ENCODE data around the gene LGALS7B. TPM values are rescaled to one million over a fixed set of nuclear protein-coding genes. Genes with fewer than 3 reads are reported as not detected.
"Not testable (repeated sequence)": the region's sequence is repeated elsewhere in the genome, so short reads cannot be mapped to it uniquely, and the experiment has no call there.

LGALS7B gene
- total RNA-seq, 2 experiments from 2014 or later: not detected

GRCh38 chr19:38826856-38827551 lies 38.0 kb downstream of the LGALS7B start:
- Histone ChIP-seq H3K36me3 (ENCODE audit: insufficient read depth, low read length) (peaks cover 37% of the 10 kb centered on the region), H4K20me1 (ENCODE audit: insufficient read depth, low read length) (no peaks in the 10 kb centered on the region), H3K4me2 (ENCODE audit: low read length) (no peak overlapping the region), H3K9me3 (ENCODE audit: low read length) (no peaks in the 10 kb centered on the region), H3K4me1 (ENCODE audit: insufficient read depth, low read length, poor library complexity, severe bottlenecking) (peaks cover 12% of the 10 kb centered on the region), H3K79me2 (ENCODE audit: insufficient read depth, low read depth, low read length) (peaks cover 7% of the 10 kb centered on the region; the same call in 1 of the 2 replicates), H3K4me3 (ENCODE audit: low read depth, low read length, poor library complexity, severe bottlenecking) (no peak overlapping the region), H3K27ac (ENCODE audit: low read depth, low read length, poor library complexity, severe bottlenecking) (no peak overlapping the region), H3K9me2 (ENCODE audit: insufficient read depth, low read length) (no peaks in the 10 kb centered on the region), H2AFZ (ENCODE audit: low read length) (no peak overlapping the region)
- DNase-seq (ENCODE audit: low spot score): no peak
- ChIA-PET CTCF (ENCODE audit: unreplicated experiment) (no interaction called here), POLR2A (no interaction called here)
- intact Hi-C loops (cut with micrococcal nuclease; ENCODE audit: unreplicated experiment): no loop called here
- no TSS peak for BruUV-seq (replicated peaks)
- no peak for TF ChIP-seq EZH2phosphoT487 (IDR thresholded peaks at IDR 0.05; ENCODE audit: borderline replicate concordance, low read depth, low read length)

- H3K9me2 ChIP-seq (ENCODE audit: insufficient read depth, low read length): not testable (repeated sequence)
Observed at GRCh38 chr19:38829203-38829602, 40.2 kb downstream of the LGALS7B start.

GRCh38 chr19:38830039-38830733 lies 41.2 kb downstream of the LGALS7B start:
- peak overlapping the region; percentile 100; the same call in 1 of the 2 replicates for H3K4me2 ChIP-seq (ENCODE audit: low read length)
- peaks cover 7% of the 10 kb centered on the region; the same call in 1 of the 2 replicates for H3K79me2 ChIP-seq (ENCODE audit: insufficient read depth, low read depth, low read length)
- ChIA-PET POLR2A (interaction anchor here (0.5 to 1.0 kb wide), 4 partner anchors 21 to 834 kb away, joined by 3 to 5 read pairs (median 4); no protein-coding TSS in a partner anchor), CTCF (ENCODE audit: unreplicated experiment) (no interaction called here)
- BruUV-seq (replicated peaks): no TSS peak
- intact Hi-C loops (cut with micrococcal nuclease; ENCODE audit: unreplicated experiment): no loop called here
- no peak overlapping the region for H3K27ac ChIP-seq (ENCODE audit: low read depth, low read length, poor library complexity, severe bottlenecking)
- H2AFZ ChIP-seq (ENCODE audit: low read length): no peak overlapping the region
- H3K9me2 ChIP-seq (ENCODE audit: insufficient read depth, low read length): no peaks in the 10 kb centered on the region
- H3K4me3 ChIP-seq (ENCODE audit: low read depth, low read length, poor library complexity, severe bottlenecking): peak overlapping the region; percentile 85
- peaks cover 30% of the 10 kb centered on the region for H3K36me3 ChIP-seq (ENCODE audit: insufficient read depth, low read length)
- H3K9me3 ChIP-seq (ENCODE audit: low read length): no peaks in the 10 kb centered on the region
- H4K20me1 ChIP-seq (ENCODE audit: insufficient read depth, low read length): no peaks in the 10 kb centered on the region
- DNase-seq (ENCODE audit: low spot score): no peak
- TF ChIP-seq CTCF (conservative IDR thresholded peaks at IDR 0.05; ENCODE audit: low read length): no peak
- TF ChIP-seq EZH2phosphoT487 (IDR thresholded peaks at IDR 0.05; ENCODE audit: borderline replicate concordance, low read depth, low read length): no peak
- peaks cover 17% of the 10 kb centered on the region for H3K4me1 ChIP-seq (ENCODE audit: insufficient read depth, low read length, poor library complexity, severe bottlenecking)

More at GRCh38 chr19:38829203-38829602, 40.2 kb downstream of the LGALS7B start:
- H3K4me2 ChIP-seq (ENCODE audit: low read length); intact Hi-C loops (cut with micrococcal nuclease; ENCODE audit: unreplicated experiment); H3K4me3 ChIP-seq (ENCODE audit: low read depth, low read length, poor library complexity, severe bottlenecking); H3K79me2 ChIP-seq (ENCODE audit: insufficient read depth, low read depth, low read length); BruUV-seq (replicated peaks); CTCF ChIA-PET (ENCODE audit: unreplicated experiment); H4K20me1 ChIP-seq (ENCODE audit: insufficient read depth, low read length); H3K27ac ChIP-seq (ENCODE audit: low read depth, low read length, poor library complexity, severe bottlenecking); H2AFZ ChIP-seq (ENCODE audit: low read length); H3K9me3 ChIP-seq (ENCODE audit: low read length); DNase-seq (ENCODE audit: low spot score): not testable (repeated sequence)
- H3K4me1 ChIP-seq (ENCODE audit: insufficient read depth, low read length, poor library complexity, severe bottlenecking): peaks cover 17% of the 10 kb centered on the region
- H3K36me3 ChIP-seq (ENCODE audit: insufficient read depth, low read length): peaks cover 29% of the 10 kb centered on the region
- POLR2A ChIA-PET: interaction anchor here (0.6 kb wide), 1 partner anchor 101 kb away, joined by 4 read pairs; the partner anchor contains the start of genes MRPS12 and SARS2

Measured in OCI-LY7 (cell line).